Muscle of back (tissue), 11 donors: ENCODE results near the gene GPR137B. TPM values are rescaled to one million over a fixed set of nuclear protein-coding genes. Genes with fewer than 3 reads are reported as not detected.
"Not testable (repeated sequence)": the region's sequence is repeated elsewhere in the genome, so short reads cannot be mapped to it uniquely, and the experiment has no call there.

Experiments used
- DNase-seq, 3 donors: peaks; one replicate each; pipeline versions ENCODE4 v3.0.0 to v3.0.0-alpha.2; 2013
- polyA plus RNA-seq, 10 donors: library from polyadenylated mRNA; unstranded; fragments of 120-200 nt; gene quantifications; one replicate each; pipeline ENCODE4 v1.2.1, GENCODE V29; 2013; ENCODE audit not compliant: insufficient read length in 10 of 10

The GPR137B gene
- polyA plus RNA-seq, 10 donors: 4.5 to 13.9 (median 5.5) TPM

DNA sequence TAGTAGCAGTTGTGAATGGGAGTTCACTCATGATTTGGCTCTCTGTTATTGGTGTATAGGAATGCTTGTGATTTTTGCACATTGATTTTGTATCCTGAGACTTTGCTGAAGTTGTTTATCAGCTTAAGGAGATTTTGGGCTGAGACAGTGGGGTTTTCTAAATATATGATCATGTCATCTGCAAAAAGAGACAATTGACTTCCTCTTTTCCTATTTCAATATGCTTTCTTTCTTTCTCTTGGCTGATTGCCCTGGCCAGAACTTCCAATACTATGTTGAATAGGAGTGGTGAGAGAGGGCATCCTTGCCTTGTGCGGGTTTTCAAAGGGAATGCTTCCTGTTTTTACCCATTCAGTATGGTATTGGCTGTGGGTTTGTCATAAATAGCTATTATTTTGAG, 45.7 kb downstream of the GPR137B start:
- DNase-seq: not testable (repeated sequence)

DNA sequence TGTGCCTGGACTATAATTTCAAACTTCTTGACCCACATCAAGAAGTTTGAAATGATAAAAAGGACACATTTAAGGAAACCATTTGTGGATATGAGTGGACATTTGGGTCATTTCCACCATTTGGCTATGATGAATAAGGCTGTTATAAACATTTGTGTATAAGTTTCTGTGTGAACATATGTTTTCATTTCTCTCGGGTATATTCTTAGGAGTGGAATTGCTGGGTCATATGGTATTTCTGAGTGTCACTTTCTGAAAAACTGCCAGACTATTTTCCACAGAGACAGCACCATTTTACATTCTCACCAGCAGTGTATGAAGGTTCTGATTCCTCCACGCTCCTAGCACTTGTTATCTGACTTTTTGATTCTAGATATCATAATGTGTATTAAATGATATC, 50.8 kb downstream of the GPR137B start:
- DNase-seq: no peak

DNA sequence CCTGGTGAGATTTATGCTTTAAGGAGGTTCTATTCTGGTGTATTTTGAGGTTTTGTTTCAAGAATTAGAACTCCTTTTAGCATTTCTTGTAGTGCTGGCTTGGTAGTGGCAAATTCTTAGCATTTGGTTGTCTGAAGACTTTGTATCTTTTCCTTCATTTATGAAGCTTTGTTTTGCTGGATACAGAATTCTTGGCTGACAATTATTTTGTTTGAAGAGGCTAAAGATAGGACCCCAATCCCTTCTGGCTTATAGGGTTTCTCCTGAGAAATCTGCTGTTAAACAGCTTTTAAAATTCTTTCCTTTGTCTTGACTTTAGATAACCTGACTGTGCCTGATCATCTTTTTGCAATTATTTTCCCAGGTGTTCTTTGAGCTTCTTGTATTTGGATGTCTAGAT, 58.6 kb downstream of the GPR137B start:
- no peak for DNase-seq

DNA sequence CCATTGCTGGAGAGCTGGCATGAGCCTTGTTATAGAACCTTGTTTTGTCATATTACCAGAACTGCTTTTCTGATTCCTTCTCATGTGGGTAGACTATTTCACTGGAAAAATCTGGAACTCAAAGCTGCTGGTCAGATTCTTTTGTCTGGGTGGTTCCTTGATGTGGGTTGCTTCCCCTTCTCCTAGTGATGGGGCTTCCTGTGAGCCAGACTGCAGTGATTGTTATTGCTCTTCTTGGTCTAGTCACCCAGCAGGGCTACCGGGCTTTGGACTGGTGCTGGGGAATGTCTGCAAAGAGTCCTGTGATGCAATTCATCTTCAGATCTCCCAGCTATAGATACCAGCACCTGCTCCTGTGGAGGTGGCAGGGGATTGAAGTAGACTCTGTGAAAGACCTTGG, 59.4 kb downstream of the GPR137B start:
- no peak for DNase-seq

DNA sequence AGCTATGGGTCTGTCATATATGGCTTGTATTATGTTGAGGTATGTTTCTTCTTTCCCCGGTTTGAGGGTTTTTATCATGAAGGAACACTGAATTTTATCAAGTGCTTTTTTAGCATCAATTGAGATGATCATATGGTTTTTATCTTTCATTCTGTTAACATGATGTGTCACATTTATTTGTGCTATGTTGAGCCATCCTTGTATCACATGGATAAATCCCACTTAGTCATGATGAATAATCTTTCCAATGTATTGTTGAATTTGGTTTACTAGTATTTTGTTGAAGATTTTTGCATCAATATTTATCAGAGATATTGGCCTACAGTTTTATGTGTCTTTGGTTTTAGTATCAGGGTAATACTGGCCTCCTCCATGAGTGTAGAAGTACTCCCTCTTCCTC, 61.7 kb downstream of the GPR137B start:
- DNase-seq: no peak

DNA sequence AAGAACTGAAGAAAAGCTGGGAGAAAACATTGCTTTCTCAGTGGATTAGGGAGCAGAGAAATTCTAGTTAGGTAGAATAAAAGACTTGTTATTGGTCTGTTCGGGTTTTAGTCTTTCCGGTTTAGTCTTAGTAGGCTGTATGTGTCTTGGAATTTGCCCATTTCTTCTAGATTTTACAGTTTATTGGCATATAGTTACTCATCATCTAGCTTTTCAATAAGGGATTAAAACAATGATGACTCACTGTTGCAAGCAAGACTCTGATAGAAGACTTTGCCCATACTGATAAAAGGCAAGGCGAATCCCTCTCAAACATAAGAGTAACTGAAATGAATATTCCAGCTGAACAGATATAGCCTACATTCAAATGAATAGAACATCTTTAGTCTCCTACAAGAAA, 62.3 kb downstream of the GPR137B start:
- DNase-seq: no peak

DNA sequence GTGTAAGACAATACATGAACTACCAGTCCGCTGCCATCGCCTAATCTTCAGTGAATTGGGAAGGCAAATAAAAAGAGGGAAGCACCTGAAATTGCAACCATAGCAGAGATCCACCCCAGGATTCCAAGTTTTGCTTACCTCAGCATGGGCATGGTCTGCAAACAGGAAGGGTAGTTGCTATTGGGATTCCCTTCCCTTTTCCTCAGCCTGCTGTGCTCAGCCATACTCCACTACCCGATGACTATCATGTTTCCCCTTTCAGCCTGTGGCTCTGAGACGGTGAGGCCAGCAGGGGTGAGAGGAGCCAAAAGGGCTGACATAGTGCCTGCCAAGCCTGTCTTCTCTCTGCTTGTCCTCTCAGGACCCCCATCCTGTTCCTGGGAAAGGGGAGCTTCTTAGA, 64.2 kb downstream of the GPR137B start:
- DNase-seq: peak; percentile 7 to 45 (median 10)

DNA sequence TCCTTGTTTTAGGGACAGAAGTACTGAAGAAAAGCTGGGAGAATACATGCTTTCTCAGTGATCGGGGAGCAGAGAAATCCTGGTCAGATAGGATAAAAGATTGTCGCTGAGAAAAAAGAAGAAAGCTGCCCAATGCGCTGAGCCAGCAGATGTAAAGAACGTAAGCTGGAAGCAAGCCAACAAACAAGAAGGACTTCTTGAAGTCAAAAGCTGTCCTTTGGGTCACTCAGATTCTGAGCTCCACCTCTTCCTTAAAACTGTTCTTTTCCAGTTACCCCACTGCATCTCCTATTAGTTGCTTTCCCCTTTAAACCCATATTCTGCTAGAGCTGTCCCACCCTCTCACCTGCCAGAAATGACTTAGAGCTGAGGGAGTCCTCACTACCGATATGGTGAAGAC, 64.8 kb downstream of the GPR137B start:
- peak in 1 of 3 donors; percentile 32 for DNase-seq

DNA sequence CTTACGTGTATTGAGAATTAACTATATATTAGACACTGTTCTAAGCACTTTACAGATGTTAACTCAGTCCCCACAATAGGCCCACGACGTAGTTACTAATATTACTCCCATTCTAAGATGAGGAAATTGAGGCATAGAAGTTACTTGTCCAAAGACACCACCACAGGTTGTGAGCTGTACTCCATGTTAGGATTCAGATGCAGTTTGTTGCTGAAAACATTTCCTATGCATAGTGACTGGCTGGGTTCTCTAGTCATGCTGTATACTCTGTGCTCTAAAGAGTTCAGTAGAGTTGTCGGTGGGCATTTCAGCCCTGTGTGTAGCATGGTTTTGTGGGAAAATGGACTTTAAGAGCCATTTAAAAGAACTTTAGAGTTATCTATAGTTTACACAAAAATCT, 65.2 kb downstream of the GPR137B start:
- DNase-seq: no peak

DNA sequence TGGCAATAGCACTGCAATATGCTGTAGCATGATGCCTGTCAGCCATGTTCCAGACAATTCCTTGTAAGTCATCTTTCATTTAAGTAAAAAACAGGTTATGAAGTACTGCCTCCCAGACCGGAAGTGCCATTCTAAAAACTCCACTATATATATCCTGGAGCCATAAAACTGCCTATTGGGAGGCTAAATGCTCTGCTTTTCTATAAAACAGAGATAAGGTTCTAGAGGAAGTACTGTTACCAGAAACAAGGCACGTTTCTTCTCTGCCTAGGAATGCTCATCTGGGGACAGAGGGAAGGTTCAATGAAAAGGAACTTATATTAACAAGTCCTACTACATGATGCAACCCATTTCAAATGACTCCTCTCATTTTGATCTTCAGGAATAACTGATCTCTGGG, 66.8 kb downstream of the GPR137B start:
- no peak for DNase-seq

DNA sequence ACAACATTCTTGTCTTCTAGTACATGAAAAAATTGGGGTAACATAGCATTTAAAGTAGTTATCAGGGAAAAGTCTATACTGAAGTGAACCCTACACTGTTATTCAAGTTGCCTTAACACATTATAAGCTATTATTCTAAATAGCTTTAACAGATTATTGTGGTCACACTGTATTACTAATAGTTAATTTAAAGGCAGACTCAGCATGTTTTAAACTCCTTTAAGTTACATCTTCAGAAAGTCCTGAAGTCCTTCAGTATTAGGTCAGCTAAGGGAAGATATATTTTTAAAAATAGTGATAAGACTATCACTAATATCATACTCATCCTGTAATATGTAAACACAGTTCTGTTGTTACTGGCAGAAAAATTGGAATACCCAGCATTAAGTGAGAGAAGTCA, 67.4 kb downstream of the GPR137B start:
- no peak for DNase-seq

DNA sequence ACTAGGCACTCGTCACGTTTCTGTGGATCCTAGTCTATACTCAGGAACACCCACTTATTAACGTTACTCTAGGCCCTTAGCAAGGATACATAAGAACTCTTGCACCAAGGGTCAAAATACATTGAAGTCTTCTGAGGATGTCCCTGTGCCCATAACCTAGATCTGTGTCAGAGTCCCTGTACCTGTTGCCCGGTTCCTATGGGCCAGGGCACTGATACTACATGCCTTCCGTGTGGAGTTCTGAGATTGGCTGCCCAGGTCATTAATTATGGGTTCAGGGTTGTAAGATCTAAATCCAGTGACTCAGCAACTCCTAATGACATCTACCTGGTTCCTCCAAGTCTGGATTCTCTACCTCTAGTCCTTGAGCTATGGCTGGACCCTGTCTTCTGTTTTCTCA, 69.5 kb downstream of the GPR137B start:
- DNase-seq: no peak

DNA sequence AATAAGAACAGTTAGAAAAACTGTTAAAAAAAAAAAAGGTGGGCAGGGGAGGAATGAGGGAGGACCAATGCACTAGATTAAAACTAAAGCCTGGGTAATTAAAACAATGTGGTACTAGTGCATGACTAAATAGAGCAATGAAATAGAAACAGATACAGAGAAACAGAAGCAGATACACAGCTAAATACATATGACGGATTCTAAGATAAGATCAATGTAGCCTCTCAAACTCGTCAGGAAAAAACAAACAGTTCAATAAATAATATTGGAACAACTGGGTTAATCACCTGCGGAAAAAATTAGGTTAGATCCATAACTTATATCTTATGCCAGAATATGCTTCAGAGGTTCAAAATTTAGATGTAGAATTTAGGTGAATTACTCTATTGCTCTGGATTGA, 71.2 kb downstream of the GPR137B start:
- DNase-seq: no peak

DNA sequence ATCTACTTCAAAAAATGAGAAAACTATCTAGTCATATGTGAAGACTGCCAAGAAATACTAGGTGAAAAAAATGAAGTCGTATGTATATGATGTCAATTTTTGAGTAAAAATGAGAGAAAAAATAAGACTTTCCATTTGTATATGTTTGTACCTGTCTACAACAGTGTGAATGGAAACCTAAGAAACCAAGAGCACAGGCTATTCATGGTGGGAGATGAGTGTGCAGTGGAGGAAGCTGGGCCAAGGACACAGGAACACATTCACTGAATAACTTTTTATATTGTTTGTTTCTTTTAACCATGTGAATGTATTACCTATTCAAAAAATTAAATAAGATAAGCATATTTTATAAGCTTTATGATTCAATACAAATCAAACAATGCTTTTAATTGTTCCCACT, 72.4 kb downstream of the GPR137B start:
- no peak for DNase-seq

DNA sequence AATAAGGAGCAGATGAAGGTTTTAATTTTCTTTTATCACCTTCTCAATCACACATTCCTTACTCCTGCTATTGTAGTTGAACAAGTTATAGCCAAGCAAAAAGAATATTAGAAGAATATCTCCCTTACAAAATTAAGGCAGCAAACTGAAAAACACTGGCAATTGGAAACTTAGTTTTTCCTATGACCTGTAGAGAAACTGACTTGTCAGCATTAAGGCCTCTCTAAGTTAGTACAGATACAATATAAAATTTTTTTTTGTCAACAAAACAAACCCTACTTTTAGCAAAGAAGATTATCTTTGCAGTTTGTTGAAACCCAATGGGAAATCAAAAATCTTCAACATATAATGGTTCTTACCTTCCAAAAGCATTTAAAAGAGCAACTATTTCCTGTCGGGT, 78.1 kb downstream of the GPR137B start:
- DNase-seq: no peak

DNA sequence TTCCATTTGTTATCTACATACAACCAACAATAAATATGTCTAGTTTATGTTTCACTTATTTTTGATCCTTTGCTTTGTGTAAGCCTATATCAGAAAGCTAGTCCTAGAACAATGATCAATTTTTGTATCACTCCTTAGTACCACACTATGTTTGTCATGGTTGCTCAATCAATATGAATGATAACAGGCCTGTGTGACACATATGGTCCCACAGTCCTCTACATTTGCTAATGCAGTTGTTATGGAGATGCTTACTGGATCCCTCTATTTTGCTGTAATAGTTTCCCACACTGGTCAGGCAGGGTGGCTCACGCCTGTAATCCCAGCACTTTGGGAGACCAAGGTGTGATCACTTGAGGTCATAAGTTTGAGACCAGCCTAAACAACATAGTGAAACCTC, 80.3 kb downstream of the GPR137B start:
- no peak for DNase-seq

DNA sequence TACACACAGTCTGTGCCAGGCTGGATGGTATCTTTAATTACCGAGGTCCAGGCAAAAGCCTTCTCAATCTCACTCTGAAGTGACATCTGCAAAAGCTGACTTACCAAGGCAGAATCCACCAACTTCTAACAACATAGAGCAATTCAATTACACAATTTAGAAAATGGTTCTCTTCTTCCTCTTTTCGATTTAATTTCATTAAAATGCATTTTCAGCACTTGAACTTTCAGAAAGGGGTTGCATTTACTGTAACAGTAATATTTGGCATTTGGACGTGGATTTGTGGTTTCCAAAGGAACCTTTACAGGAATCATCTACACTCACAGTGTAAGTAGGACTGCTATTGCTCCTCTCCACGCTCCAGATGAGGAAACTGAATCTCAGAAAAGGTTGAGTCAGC, 86.1 kb downstream of the GPR137B start:
- DNase-seq: no peak

DNA sequence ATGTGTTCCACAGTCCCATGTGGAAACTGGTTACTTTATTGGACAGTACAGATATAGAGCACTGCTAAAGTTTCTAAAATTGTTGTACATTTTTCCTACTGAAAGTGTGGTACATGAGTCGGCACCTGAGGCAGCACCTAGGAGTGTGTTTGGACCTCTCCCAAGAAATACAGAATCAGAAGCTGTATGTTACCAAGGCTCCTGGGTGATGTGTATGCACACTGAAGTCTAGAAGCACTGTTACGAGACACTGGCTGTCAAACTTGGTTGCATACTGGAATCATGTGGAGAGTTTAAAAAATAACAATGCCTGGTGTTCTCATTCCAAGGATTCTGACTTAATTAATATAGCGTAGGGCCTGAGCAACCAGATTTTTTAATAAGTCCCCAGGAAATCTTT, 92.8 kb downstream of the GPR137B start:
- no peak for DNase-seq

DNA sequence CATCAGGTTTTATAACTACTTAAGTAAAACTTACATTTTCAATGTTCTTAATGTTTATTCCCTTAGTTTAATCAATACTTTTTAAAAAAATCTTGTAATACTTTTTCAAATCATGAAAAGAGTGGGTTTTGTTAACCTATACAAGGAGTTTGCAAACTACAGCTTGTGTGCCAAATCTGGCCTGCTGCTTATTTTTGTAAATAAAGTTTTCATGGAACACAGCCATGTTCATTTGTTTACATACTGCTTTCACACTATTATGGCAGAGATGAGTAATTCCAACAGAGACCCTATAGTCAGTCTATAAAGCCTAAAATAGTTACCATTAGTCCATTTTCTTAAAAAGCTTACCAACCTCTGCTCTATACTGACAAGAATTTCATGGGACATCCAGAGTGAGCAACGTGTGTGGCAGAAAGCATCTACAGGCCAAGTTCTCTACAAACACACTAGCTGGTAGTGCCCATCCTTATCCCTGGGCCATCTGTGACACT, 96.8 kb downstream of the GPR137B start:
- no peak for DNase-seq

DNA sequence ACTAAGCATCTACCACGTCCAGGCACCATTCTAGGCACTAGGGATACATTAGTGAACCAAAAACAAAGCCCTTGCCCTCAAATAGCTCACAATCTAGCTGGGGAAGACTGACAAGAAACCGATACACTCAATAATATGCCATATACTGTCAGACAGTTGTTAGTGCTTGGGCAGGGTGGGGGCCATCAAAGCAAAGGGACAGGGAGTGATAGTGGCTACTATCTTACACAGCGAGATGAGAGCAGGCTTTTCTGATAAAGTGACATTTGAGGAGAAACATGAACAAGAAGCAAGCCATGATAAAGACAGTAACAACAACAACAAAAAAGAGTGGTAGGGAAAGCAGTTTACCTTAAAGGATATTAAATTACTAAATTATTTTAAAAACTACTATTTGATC, 98.3 kb downstream of the GPR137B start:
- DNase-seq: no peak

DNA sequence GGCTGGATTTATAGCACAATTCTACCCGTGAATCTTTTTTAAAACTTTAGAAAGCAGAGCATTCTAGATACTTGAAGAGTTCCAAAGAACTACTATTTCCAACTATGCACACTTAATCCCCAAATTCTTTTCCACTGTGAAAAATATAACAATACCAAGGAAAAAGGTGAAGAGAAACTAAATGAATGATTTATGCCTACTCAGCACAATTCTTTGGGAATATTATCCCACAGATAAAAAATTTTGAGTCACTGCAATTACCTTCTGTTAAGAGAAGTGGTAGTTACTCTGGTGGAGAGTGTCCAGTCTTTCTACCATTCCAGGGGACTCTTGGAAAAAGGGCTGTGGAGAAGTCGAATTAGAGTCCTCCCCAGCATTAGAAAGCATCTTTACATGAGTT, 100.2 kb downstream of the GPR137B start:
- DNase-seq: no peak

DNA sequence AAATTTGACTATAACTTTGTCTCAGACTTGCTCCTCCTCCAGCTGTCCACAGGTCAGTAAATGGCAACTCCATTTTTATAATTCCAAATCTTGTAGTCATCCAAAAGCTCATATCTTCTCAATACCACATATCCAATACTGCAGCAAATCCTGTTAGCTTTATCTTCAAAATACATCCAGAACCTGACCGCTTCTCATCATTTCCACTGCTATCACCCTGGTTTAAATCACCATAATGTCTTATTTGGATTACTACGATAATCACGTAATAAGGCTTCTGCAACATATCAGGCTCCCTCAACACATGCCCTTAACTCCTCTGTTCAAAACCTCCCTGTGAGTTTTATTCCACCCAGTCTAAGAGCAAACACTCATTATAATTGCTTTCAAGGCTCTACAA, 104.9 kb downstream of the GPR137B start:
- DNase-seq: no peak

DNA sequence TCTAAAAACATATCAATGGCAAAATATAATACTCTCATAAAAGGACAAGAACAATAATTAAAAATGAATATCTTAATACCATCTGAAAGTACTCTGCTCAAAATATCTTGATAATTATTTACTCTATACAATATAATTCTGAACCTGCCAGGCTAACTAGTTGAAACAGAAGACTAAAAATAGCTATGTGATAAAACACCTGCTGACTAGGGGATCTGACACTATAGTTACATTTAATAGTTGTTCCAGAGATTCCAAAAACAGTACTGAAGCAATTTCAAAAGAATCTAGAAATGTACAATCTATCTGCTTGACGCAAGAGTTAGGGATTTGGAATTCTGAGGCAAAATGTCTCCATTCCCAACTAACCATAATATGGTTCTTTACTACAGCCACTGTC, 109.2 kb downstream of the GPR137B start:
- DNase-seq: no peak

DNA sequence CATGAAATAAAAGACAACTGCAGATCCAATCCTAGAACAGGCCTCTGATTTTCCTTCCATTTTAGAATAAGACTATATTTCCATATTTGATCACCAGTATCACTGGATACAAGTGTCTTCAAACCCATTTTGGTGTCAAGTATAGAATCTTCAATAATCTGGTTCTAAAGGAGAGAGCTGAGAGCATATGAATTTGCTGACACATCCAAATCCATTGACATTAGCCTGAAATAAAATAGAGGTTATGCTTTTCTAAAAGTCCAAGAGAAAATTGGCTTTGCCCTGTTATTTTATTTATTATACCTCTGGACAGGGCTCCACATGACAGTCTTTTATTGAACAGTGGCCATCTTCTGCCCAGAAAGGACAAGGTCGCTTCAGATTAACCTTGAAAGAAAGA, 110.8 kb downstream of the GPR137B start:
- DNase-seq: no peak
